HepG2 (cell line): ENCODE data around the gene CADM3. TPM values are rescaled to one million over a fixed set of nuclear protein-coding genes. Genes with fewer than 3 reads are reported as not detected.
A peak's percentile ranks its signal among the peaks of the same experiment; 100 is the strongest.

Source experiments
- GABPB1 ChIP-seq: IDR thresholded peaks from 2 replicates; pipeline ENCODE4 v1.6.1; 2016; ENCODE audit warnings: mild to moderate bottlenecking, missing genetic modification reagents, moderate library complexity, missing compliant biosample characterization
- GATAD2A ChIP-seq: IDR thresholded peaks from 2 replicates; pipeline ENCODE4 v1.6.1; 2016
- KMT2A ChIP-seq: sonication (generic); formaldehyde crosslinking; IDR thresholded peaks from 2 replicates; pipeline ENCODE4 v1.4.0; 2020; ENCODE audit warnings: missing genetic modification reagents
- NFE2L2 ChIP-seq: fragments of 150-350 bp; IDR thresholded peaks from 2 replicates; pipeline ENCODE4 v1.6.1; 2014; ENCODE audit warnings: low read length
- REPIN1 ChIP-seq: sonication (generic); formaldehyde crosslinking; IDR thresholded peaks from 2 replicates; pipeline ENCODE4 v1.8.0; 2022; ENCODE audit warnings: missing genetic modification reagents, low read depth, mild to moderate bottlenecking, borderline replicate concordance
- SMYD3 ChIP-seq: sonication (generic); formaldehyde crosslinking; IDR thresholded peaks from 2 replicates; pipeline ENCODE4 v1.8.1; 2023; ENCODE audit warnings: mild to moderate bottlenecking, missing genetic modification reagents
- SRSF9 ChIP-seq: fragments of 200-400 bp; formaldehyde crosslinking; IDR thresholded peaks from 2 replicates; pipeline ENCODE4 v1.6.1; 2018; ENCODE audit warnings: borderline replicate concordance, mild to moderate bottlenecking, low read depth, low read length; ENCODE audit not compliant: insufficient read depth, poor library complexity, severe bottlenecking
- TFDP2 ChIP-seq: sonication (generic); formaldehyde crosslinking; IDR thresholded peaks from 2 replicates; pipeline ENCODE4 v1.4.0; 2020; ENCODE audit warnings: missing genetic modification reagents
- ZFP36L1 ChIP-seq: sonication (generic); formaldehyde crosslinking; IDR thresholded peaks from 2 replicates; pipeline ENCODE4 v1.8.0; 2022; ENCODE audit warnings: mild to moderate bottlenecking, missing genetic modification reagents, moderate library complexity
- ZNF143 ChIP-seq: sonication (generic); formaldehyde crosslinking; IDR thresholded peaks from 2 replicates; pipeline ENCODE4 v1.4.0; 2020; ENCODE audit warnings: missing genetic modification reagents
- ZNF20 ChIP-seq: sonication (generic); formaldehyde crosslinking; IDR thresholded peaks from 2 replicates; pipeline ENCODE4 v1.4.0; 2020; ENCODE audit warnings: mild to moderate bottlenecking, moderate library complexity, missing genetic modification reagents
- ZNF230 ChIP-seq: sonication (generic); formaldehyde crosslinking; IDR thresholded peaks from 2 replicates; pipeline ENCODE4 v1.4.0; 2020; ENCODE audit warnings: mild to moderate bottlenecking, missing genetic modification reagents
- ZNF234 ChIP-seq: sonication (generic); formaldehyde crosslinking; conservative IDR thresholded peaks from 2 replicates; pipeline ENCODE4 v1.5.1; 2020; ENCODE audit warnings: mild to moderate bottlenecking, missing genetic modification reagents
- ZNF335 ChIP-seq: sonication (generic); formaldehyde crosslinking; IDR thresholded peaks from 2 replicates; pipeline ENCODE4 v1.4.0; 2020; ENCODE audit warnings: missing genetic modification reagents
- polyA plus RNA-seq, 8 experiments: library from polyadenylated mRNA; depleted of rRNA in 3 of 8; stranded (reverse) in 7 of 8; unstranded in 1 of 8; fragments of >200 nt; fragmentation: Illumina TruSeq in 4 of 8; extraction: Trizol in 4 of 8; gene quantifications; 2 replicates each; pipeline versions ENCODE4 v1.2.1 to v1.2.3, GENCODE V29; 2011 to 2016; ENCODE audit warnings: low read depth in 4 of 8, missing spikeins in 1 of 8, mixed read lengths in 1 of 8; ENCODE audit not compliant: insufficient read depth in 1 of 8
- total RNA-seq, 5 experiments: library from RNA; depleted of rRNA; stranded (reverse); fragments of >200 nt; fragmentation: Illumina TruSeq; extraction: Trizol; gene quantifications; 2 replicates each; pipeline ENCODE4 v1.2.3, GENCODE V29; 2016; ENCODE audit warnings: low read depth in 1 of 5
- TF ChIP-seq, protein P1 (sequence below): sonication (generic); formaldehyde crosslinking; IDR thresholded peaks from 2 replicates; pipeline ENCODE4 v1.4.0; 2020; ENCODE audit warnings: mild to moderate bottlenecking, missing genetic modification reagents
- TF ChIP-seq, protein P2 (sequence below): sonication (generic); formaldehyde crosslinking; IDR thresholded peaks from 2 replicates; pipeline ENCODE4 v1.9.0; 2021; ENCODE audit warnings: missing genetic modification reagents, borderline replicate concordance
- TF ChIP-seq, protein P3 (sequence below): sonication (generic); formaldehyde crosslinking; IDR thresholded peaks from 2 replicates; pipeline ENCODE4 v1.8.1; 2023; ENCODE audit warnings: mild to moderate bottlenecking, inconsistent platforms, moderate library complexity, missing genetic modification reagents, borderline replicate concordance

Gene CADM3
- total and polyA plus RNA-seq, 2 of the 13 experiments (the other 11 are each of a cell fraction or from before 2014, with no cell fraction given) = not detected

GRCh38 chr1:159177272-159177907, 6.0 kb downstream of the CADM3 start (continued):
- TF ChIP-seq, protein P1, sequence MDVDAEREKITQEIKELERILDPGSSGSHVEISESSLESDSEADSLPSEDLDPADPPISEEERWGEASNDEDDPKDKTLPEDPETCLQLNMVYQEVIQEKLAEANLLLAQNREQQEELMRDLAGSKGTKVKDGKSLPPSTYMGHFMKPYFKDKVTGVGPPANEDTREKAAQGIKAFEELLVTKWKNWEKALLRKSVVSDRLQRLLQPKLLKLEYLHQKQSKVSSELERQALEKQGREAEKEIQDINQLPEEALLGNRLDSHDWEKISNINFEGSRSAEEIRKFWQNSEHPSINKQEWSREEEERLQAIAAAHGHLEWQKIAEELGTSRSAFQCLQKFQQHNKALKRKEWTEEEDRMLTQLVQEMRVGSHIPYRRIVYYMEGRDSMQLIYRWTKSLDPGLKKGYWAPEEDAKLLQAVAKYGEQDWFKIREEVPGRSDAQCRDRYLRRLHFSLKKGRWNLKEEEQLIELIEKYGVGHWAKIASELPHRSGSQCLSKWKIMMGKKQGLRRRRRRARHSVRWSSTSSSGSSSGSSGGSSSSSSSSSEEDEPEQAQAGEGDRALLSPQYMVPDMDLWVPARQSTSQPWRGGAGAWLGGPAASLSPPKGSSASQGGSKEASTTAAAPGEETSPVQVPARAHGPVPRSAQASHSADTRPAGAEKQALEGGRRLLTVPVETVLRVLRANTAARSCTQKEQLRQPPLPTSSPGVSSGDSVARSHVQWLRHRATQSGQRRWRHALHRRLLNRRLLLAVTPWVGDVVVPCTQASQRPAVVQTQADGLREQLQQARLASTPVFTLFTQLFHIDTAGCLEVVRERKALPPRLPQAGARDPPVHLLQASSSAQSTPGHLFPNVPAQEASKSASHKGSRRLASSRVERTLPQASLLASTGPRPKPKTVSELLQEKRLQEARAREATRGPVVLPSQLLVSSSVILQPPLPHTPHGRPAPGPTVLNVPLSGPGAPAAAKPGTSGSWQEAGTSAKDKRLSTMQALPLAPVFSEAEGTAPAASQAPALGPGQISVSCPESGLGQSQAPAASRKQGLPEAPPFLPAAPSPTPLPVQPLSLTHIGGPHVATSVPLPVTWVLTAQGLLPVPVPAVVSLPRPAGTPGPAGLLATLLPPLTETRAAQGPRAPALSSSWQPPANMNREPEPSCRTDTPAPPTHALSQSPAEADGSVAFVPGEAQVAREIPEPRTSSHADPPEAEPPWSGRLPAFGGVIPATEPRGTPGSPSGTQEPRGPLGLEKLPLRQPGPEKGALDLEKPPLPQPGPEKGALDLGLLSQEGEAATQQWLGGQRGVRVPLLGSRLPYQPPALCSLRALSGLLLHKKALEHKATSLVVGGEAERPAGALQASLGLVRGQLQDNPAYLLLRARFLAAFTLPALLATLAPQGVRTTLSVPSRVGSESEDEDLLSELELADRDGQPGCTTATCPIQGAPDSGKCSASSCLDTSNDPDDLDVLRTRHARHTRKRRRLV (CRISPR knock-in tag) = peak; percentile 80
- peak; percentile 96 for TF ChIP-seq ZNF335
- TF ChIP-seq, protein P2, sequence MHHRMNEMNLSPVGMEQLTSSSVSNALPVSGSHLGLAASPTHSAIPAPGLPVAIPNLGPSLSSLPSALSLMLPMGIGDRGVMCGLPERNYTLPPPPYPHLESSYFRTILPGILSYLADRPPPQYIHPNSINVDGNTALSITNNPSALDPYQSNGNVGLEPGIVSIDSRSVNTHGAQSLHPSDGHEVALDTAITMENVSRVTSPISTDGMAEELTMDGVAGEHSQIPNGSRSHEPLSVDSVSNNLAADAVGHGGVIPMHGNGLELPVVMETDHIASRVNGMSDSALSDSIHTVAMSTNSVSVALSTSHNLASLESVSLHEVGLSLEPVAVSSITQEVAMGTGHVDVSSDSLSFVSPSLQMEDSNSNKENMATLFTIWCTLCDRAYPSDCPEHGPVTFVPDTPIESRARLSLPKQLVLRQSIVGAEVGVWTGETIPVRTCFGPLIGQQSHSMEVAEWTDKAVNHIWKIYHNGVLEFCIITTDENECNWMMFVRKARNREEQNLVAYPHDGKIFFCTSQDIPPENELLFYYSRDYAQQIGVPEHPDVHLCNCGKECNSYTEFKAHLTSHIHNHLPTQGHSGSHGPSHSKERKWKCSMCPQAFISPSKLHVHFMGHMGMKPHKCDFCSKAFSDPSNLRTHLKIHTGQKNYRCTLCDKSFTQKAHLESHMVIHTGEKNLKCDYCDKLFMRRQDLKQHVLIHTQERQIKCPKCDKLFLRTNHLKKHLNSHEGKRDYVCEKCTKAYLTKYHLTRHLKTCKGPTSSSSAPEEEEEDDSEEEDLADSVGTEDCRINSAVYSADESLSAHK (CRISPR knock-in tag) = peak; percentile 94
- TF ChIP-seq GABPB1 (CRISPR knock-in tag) = peak; percentile 42; the same call in 1 of the 2 replicates
- TF ChIP-seq KMT2A = peak; percentile 52; the same call in 1 of the 2 replicates
- TF ChIP-seq GATAD2A (CRISPR knock-in tag) = peak; percentile 69
- TF ChIP-seq SMYD3 (CRISPR knock-in tag) = peak; percentile 62; the same call in 1 of the 2 replicates
- TF ChIP-seq ZNF20 (CRISPR knock-in tag) = 0 out of 2 replicates have a peak, but pooled peaks have one; percentile 78
- 0 out of 2 replicates have a peak, but pooled peaks have one; percentile 44 for TF ChIP-seq ZNF234
- peak; percentile 61; the same call in 1 of the 2 replicates for TF ChIP-seq ZNF230 (CRISPR knock-in tag)
- peak; percentile 57; the same call in 1 of the 2 replicates for TF ChIP-seq REPIN1 (CRISPR knock-in tag)
- TF ChIP-seq, protein P3, sequence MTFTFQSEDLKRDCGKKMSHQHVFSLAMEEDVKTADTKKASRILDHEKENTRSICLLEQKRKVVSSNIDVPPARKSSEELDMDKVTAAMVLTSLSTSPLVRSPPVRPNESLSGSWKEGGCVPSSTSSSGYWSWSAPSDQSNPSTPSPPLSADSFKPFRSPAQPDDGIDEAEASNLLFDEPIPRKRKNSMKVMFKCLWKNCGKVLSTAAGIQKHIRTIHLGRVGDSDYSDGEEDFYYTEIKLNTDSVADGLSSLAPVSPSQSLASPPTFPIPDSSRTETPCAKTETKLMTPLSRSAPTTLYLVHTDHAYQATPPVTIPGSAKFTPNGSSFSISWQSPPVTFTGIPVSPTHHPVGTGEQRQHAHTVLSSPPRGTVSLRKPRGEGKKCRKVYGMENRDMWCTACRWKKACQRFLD (CRISPR knock-in tag) = peak; percentile 87
- TF ChIP-seq TFDP2 (CRISPR knock-in tag) = peak; percentile 54; the same call in 1 of the 2 replicates
- TF ChIP-seq NFE2L2 = no peak
- no peak for TF ChIP-seq SRSF9
- peak; percentile 97 for TF ChIP-seq ZFP36L1 (CRISPR knock-in tag)
- TF ChIP-seq ZNF143 (CRISPR knock-in tag) = no peak
